HG03196 (cell line): ENCODE measurements around the gene KLHL3.

Experiments used
- ATAC-seq: cut with Tn5 transposase; IDR thresholded peaks from one replicate; pipeline ENCODE4 v1.9.1; 2021; ENCODE audit not compliant: unreplicated experiment

Gene KLHL3

DNA sequence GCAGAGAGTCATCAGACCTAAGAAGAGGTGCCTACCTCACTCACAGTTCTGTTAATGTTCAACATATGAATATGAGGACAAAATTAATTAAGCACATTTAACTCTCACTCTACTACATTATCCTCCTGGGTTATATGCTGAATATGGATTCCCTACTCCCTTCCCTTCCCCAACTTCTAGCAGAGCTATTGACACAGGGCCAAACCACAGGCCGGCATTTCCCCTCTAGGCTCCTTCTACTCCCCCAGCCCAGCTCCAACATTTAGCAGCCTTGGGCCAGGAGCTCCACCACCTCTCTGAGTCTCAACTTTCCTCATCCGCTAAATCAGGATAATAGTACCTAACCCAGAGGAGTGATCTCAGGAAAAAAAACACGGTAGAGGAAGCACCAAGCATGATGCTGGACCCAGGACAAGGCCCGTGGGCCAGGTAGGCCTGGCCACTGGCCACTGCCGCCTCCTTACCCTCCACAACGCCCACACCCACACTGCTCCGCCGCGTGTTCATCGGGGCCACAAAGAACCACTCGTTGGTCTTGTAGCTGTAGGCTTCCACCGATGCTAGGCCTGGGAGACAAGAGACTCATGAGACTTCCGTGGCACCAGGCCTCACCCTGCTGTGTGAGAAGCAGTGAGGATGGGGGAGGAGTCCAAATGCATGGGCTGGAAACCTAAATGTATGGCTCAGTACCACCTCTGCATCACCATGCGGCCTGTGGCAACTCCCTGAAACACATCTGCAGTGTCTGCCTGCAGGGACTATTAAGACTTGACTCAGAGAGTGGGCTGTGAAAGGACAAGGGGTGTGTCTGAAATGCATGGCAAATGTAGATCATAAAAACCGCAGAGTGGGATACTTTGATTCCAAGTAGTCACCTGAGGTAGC is 98.8 kb downstream of the KLHL3 start:
- no peak for ATAC-seq

DNA sequence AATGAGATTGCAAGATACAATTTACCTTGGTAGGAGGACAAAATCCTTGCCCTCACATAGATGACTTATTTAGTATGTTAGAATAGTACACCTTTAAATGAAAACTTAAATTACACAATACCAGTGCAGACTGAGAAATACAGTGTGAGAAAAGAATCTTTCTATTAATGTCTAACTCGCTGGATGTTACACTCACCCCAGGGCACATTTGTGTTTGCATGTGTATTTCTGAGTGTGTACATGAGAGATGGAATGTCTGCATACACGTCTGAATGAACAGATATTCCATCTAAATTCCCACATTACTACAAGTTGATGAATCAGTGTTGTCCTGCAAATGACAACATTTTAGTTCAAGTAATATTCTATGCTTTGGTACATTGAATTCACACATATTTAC is 99.8 kb downstream of the KLHL3 start:
- no peak for ATAC-seq

DNA sequence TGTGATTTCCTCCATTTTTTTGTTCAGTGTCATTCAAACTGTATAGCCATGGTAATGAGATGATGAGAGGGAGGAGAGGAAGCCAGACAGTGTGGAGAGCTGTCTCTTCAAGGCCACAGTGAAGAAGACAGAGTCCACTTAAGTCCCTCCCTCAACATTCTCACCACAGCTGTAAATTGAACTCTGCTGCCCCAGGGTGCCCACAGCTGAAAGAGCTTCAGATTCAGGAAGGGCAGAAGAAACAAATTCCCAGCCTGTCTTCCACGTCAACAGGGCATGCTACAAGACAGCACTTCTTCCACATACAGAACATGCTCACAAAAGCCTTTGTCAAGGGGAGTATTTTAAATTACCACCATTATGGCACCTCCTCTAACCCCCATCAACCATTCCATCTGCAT is 100.4 kb downstream of the KLHL3 start:
- no peak for ATAC-seq

DNA sequence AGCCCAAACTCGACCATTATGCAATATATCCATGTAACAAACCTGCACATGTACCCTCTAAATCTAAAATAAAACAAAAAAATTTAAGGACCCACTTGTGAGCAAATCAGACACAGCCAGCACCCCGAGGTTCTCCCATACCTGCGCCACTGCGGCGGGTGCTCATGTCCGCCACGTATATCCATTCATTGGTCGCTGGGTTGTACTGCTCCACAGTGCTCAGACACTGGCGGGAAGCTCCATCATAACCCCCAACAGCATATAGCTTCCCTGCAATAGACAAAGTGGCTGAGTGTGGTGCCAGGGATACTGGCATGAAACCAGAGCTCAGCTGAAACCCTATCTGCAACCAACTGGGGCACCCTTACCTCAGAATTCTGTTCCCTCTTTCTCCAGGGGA is 102.0 kb downstream of the KLHL3 start:
- ATAC-seq, result no peak

DNA sequence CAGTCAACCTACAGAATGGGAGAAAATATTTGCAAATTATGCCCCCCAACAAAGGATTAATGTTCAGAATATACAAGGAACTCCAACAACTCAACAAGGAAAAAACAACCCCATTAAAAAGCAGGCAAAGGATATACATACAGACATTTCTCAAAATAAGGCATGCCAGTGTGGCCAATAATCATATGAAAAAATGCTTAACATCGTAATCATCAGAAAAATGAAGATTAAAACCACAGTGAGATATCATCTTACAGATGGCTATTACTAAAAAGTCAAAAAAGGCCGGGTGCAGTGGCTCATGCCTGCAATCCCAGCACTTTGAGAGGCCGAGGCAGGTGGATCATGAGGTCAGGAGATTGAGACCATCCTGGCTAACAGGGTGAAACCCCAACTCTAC is 103.2 kb downstream of the KLHL3 start:
- ATAC-seq, result no peak

DNA sequence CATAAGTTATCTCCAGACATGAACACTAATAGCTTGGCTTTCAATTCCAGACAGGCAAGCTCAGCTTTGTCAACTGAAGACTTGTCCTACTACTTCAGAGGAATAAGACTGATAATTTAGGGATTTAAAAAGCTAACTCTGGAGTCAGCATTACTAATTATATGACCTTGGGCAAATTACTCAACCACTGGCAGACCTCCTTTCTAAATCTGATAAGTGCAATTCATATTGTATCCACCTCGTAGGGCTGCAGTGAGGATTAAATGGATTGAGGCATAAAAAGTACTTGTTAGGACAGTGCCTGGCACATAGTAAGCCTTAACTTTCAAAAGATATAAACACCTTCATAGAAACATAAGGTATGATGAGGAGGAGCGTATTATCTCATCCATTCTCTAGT is 104.4 kb downstream of the KLHL3 start:
- ATAC-seq, result no peak

DNA sequence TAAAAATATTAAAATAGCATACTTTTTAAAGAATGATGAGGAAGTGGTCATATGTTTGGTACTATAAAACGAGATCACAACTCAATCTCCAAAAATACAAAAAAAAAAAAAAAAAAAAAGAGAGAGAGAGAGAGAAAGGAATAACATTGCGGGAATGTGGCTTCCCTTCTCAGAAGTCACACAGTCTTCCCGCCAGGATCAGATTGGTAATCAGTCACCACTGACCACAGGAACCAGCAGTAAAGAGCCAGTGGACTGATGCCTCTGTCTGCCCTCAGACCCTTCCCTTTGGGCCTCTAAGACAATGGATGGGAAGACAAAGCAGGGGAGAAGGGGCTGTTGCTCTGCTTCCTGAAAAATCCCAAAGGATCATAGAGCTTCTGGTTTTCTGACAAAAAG is 104.9 kb downstream of the KLHL3 start:
- no peak for ATAC-seq

DNA sequence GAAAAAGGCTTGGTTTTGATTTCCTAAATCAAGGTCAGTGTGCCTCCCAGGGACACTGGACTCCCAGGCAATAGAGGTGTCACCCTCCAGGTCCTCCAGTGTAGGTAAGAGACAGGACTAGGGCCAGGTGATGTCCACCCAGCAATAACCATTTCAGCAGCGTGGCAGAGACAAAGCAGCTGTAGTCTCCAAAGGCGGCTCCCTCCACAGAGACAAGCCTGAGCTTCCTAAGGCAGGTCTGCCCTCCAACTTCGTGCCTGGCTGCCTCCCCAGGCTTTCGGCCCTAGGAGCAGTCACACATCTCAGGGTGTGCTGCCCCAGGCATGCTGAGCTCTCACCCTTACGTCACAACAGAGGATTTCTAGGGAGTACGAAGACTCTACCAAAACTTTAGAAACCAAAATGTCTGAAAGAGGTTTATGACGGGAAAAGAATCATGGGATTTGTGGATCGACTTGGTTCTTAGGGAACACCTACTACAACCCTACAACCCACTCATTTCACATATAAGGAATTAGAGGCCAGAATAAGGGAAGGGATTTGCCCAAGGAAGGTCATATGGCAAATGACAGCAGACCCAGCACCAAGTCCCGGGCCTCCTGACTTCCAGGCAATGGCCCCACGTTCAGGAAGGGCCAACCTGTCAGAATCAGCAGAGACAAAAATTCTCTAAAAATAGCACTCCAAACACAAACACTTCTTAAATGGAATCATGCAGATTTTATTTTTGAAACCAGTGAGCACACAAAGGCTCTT is 105.5 kb downstream of the KLHL3 start:
- no peak for ATAC-seq

DNA sequence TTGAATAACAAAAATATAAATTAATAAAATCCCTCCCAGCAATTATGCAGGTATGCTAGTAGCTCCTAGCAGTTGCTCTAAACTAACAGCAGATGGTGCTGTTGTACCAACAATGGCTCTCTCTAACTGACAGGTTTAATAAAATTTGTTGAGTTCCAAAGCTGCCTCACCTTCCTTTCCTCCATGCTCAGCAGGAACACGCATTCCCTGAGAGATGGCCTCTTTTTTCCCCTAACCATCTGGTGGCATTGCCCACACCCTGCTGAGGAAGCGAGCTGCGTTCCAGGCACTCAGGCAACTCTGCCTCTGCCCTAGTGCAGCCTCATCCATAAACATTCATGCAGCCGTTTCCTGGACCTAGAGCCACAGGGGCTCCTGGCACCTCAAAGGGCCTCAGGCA is 106.2 kb downstream of the KLHL3 start:
- no peak for ATAC-seq

DNA sequence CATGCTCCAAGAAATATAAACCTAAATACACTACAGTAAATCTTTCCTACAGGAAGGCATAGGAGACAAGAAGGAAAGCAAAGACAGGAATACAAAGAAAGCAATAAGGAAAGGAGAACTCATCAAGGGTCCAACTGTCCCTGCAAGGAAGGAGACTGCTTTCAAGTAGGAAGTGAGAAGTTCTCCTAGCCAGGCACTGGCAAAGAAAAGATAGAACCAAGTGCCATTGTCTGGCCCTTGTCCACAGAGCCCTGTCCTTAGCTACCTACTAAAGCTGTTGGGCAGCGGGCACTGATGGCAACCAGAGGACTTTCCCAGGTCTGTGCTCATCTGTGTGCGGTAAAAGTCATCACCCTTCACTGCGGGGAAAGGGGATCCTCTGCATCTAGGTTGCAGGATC is 108.2 kb downstream of the KLHL3 start:
- no peak for ATAC-seq

DNA sequence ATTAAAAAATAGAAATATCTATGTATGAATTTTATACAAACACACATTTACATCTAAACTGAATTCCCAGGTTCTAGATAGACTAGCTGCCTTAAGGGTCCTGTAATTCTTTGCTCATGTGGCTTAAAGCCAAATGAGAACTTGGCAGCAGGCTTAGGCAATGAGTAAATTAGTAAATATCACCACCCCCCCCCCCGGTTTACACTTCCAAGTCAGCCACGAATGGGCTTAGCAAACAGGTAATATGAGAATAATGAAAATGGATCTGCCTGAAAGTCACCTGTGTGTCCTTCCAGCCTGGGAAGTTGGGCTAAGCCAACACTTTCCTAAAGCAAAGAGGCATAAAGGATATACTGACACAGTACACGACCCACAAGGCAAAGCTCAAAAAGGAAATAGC is 108.6 kb downstream of the KLHL3 start:
- no peak for ATAC-seq

DNA sequence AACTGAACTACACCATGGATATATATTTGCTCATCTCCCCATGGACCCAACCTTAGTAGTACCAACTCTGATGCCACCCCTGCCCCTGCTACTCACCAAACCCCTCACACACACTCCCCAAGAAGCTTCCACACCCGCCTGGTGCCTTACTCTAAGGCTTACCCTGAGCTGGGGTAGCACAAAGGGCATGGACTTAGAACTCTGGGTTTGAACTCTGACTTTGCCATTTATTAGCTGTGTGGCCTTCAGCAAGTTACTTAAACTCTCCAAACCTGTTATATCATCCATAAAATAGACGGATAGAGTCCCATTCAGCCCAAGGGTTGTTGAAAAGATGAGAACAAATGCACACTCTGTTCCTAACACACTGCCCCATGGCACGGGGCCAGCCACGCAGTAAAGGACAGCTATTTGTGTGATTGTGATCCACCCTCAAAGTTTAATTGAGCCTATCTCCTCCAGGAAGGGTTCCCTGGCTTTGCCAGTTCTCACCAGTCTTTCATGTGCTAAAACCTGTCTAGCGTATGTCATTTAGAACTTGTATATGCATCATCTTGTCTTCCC is 111.0 kb downstream of the KLHL3 start:
- no peak for ATAC-seq

DNA sequence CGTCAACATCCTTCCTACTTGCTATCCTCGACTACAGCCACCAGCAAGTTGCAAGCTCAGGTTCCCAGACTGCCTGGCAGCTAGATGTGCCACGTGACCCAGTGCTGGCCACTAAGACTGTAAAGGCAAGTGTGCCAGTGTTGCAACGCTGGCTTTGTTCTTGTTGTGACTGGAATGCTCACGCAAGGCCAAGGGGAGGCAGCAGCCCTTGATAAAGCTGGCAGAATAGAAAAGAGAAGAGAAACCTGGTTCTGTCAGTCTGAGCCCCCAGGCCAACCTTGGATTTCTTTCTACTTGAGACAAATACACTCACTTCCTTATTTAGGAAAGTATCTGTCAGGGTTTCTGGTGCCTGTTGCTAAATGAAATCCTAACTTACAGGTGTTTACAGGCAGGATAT is 113.0 kb downstream of the KLHL3 start:
- no peak for ATAC-seq

DNA sequence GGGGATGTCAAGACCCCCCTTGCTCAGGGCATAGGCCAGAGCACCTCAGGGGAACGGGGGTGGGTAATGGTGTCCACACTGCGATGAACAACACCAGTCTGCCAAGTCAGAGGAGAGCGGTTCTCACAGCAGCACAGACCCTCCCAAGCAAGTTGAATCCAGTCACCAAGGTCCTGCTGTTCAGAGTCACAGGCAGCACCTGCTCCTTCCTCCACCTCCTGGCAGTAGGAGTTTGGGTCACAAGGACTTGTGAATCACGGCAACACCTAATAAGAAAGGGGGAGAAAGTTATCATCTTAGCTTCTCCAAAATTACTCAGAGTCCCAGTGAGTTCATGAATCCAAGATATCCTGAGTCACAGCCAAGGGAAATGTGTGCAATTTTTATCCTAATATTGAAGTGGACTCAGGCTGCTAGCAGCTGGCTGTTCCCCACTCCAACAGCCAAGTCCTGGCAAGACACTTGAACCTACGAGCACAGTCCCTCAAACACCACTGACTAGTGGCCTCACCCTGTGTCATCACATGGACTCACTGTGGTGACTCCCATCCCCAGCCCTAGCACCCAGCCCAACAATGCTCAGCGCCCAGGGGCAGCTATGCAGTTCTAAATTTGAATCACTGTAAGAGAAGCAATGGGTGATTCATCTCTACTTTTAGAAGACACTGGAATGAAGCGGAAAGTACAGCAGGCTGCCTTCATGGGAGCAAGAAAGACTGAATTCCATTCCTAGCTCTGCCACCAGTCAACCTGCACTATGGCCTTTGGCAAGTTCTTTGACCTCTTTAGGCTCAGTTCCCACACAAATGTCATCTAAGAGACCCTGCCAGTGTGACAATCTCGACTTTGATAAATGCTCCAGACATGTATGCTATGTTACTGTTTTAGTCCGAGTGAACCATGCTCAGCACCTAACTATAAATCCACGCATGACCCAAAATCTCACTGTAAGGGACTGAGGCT is 113.7 kb downstream of the KLHL3 start:
- no peak for ATAC-seq

DNA sequence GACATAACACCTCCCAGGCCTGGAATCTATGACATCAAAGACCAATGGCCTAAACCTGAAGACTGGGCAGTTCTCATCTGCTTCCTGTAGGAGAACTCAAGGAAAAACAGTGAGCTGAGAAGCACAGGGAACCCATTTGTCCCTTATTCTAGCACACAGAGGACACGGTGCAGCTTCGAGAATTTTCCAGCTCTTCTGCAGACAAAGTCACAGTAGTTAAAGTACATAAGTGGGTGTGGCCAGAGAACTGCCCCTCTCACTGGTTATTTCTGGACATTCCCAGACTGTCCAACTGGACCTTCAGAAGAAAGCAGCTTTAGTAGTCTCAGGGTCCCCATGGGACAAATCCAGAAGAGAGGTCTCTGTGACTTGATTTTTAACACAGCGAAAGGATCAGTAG is 114.6 kb downstream of the KLHL3 start:
- no peak for ATAC-seq

DNA sequence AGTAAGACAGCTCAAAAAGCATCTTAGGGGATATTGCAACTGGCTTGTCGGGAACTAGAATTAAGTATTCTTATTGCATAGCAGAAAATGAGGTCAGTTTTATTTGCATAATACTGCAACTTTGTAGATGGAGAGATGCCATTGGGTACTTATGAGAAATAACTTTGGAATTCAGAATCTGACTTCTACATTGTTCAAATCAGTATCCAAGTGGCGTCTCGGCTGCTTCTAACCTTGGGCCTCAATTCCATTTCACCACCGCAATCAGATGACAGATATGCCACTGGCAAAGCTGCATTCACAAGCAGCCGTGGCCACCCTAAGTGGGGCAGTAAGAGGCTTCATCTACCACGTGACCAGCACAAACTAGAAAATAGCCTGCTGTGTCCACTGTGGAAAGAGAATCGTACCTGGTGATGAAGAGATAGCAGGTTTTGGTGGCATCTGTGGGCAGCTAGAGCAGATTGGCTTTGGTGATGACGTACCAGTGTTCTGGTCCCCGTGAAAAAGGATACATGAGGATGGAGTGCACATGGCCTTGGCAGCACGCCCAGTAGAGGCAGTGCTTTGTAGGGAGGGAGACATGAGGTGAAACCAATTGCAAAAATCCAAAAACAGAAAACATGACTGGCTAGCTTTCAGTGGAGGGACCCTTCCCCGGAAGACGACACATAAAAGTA is 116.6 kb downstream of the KLHL3 start:
- ATAC-seq, result no peak

DNA sequence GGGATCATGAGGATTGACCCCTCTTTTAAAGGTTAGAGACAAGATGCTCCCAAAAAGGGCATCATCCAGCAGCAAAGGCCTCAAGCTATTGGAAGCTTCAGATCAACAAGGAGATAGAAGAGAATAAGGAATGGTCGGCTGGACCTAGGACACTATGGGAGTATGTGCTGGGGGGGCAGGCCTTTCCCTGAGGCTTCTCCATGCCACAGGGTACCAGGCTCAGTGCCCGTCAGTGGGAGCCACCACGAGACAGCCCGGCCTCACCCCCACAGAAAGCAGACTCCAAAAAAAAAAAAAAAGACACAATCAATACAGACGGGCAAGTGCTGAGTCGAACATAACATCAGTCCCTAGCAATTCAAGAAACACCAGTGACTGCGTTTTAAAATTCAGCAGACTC is 117.4 kb downstream of the KLHL3 start:
- ATAC-seq, result no peak

DNA sequence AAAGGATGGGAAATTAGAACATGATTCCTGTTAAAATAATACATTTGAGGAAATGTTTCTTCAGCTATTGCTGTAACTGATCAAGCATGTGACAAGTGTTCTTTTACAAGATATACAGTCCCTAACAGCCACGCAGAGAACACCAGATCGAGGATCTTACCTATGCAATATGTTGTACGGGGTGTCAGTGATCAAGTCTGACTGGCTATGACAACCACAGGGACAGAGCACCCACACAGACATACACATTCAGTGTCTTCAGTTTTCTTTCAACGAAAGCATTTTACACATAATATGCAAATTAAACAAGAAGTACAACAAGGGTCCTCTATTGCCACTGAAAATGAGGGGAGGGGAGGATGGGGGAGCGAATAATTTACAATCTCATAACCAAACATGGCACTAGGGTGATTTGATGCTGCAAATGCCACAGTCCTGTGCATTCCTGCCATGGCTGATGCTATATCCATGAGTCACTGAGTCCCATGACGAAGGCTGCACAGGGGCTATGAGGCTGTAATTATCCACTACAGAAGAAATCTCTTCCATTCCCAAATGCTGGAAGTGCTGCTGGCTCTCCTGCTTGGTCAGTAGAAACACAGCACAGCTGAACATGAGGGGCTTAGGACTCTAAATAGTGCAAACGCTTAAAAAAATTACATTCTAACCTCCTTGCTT is 118.2 kb downstream of the KLHL3 start:
- ATAC-seq, result no peak

DNA sequence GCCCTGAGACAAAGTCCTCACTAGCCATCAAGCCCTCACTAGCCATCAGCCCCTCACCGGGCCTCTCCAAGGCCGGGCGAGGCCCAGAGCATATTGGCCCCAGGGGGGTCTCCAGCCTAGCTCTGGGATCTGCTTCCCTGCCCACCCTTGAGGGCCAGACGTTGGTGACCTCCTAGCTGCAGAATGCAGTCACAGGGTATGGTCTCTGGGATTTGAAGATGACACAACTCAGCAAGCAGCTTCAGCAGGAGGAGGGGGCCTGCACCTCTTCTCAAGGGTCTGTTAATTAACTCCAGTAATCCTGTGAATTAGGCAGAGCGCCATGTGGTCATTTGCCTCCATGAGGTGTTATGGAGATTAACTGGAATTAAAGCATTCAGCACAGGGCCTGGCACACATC is 119.8 kb downstream of the KLHL3 start:
- ATAC-seq, result no peak
